Measurements from ENCODE around the gene RIMS4.

Gene RIMS4

DNA sequence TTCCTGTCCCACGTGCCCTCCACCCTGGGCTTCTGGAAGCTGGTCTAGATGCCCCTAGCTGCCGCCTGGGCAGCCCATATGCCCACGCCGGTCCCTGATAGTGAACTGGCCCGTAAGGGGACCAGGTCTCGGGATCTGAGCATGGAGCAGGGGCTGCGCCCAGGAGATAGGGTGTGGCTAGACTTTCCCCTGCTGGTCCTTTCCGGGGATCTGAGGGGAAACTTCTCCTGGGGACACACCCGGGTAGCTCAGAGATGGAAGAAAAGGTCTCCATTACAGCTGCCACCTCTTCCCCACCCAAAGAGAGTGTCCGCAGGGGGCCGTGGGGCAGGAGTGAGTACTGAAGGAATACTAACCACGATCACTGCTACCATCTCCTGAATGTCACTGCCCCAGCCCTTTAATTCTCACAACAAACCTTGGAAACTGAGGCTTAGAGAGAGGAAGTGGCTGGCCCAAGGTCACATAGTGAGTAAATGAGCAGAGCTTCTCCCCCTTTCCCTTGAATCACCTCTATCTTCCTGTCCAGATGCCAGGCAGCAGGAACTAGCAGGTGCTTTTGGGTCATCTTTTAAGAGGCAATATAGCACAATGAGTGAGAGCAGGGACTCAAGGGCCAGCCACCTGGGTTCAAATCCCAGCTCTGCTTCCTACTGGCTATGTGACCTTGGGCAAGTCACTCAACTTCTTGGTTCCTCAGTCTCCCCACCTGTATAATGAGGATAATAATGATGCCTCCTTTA is 107.0 kb downstream of the RIMS4 start:
- DNase-seq (ENCODE audit: low read depth in 3 of 3, low spot score in 1 of 3), result no peak

DNA sequence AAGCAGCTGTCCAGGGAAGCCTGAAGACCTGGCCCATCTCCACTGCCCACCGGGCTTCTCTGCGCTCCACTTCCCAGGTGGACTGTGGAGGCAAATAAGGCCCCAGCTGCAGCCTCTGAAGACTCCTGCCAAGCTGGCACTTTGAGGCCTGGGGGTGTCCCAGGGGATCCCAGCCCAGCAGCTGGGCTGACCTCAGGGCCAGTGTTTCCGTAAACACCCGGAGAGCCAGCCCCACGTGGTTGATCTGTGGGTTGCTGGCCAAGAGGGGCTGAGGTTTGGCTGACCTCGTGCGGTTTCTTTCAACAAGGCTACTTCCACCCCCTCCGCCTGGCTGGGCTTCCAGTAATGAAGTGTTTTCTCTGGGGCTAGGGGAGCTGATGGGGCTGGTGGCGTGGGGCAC is 107.6 kb downstream of the RIMS4 start:
- no peak for DNase-seq (ENCODE audit: low read depth in 3 of 3, low spot score in 1 of 3)

GRCh38 chr20:44701858-44702256 is 108.5 kb downstream of the RIMS4 start:
- no peak for DNase-seq (ENCODE audit: low read depth in 3 of 3, low spot score in 1 of 3)

Data from stimulated activated CD4-positive, alpha-beta T cell treated with anti-CD3 and anti-CD28 coated beads, TNF-alpha, amount 100 ng/mL, for 1 hour (primary cell).